Measurements from ENCODE around the gene SMG6. TPM values are rescaled to one million over a fixed set of nuclear protein-coding genes. Genes with fewer than 3 reads are reported as not detected.
A peak's percentile ranks its signal among the peaks of the same experiment; 100 is the strongest.

SMG6 gene
- total RNA-seq, 3 donors from 2014 or later = 24.9 to 29.3 (median 29.0) TPM

- TF ChIP-seq, protein P1, sequence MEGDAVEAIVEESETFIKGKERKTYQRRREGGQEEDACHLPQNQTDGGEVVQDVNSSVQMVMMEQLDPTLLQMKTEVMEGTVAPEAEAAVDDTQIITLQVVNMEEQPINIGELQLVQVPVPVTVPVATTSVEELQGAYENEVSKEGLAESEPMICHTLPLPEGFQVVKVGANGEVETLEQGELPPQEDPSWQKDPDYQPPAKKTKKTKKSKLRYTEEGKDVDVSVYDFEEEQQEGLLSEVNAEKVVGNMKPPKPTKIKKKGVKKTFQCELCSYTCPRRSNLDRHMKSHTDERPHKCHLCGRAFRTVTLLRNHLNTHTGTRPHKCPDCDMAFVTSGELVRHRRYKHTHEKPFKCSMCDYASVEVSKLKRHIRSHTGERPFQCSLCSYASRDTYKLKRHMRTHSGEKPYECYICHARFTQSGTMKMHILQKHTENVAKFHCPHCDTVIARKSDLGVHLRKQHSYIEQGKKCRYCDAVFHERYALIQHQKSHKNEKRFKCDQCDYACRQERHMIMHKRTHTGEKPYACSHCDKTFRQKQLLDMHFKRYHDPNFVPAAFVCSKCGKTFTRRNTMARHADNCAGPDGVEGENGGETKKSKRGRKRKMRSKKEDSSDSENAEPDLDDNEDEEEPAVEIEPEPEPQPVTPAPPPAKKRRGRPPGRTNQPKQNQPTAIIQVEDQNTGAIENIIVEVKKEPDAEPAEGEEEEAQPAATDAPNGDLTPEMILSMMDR (IDR thresholded peaks at IDR 0.05) = no peak
- no peak for TF ChIP-seq POLR2AphosphoS5 (IDR thresholded peaks at IDR 0.05)
- no peak for TF ChIP-seq POLR2A (IDR thresholded peaks at IDR 0.05)
- Histone ChIP-seq H3K9me3 (no peaks in the 10 kb centered on the region), H3K4me3 (peak overlapping the region in 1 of 3 donors; percentile 4), H3K27ac (peak overlapping the region; percentile 38 to 69), H3K27me3 (no peaks in the 10 kb centered on the region), H3K4me1 (peaks cover 7% of the 10 kb centered on the region in 2 donors), H3K36me3 (no peaks in the 10 kb centered on the region)
- intact Hi-C loops (cut with DNase I; ENCODE audit: low total_unique reads) = no loop called here
- no peak for DNase-seq (ENCODE audit: low spot score in 2 of 2)
Observed at GRCh38 chr17:2237950-2238349, 65.6 kb downstream of the SMG6 start.

DNA sequence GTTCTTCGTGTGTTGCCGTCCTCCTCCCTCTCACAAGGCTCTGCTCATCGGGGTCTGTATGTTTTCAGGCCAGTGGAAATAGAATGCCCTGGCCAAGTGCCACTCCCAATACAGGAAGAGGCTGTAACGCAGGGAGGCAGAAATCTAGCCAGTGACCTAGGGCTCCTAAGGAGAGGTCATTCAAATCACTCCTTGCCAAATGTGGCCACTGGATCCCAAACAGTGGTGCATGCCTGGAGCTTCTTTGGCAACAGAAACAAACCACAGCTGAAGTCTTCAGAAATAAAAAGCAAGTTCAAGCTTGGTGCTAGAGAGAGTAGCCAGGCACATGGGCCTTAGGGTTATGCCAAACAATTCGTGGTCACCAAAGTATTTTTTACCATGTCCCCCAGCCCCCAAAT is 66.1 kb downstream of the SMG6 start:
- intact Hi-C loops (cut with DNase I; ENCODE audit: low total_unique reads) = no loop called here

GRCh38 chr17:2235792-2236366 is 67.7 kb downstream of the SMG6 start:
- no peaks in the 10 kb centered on the region for H3K36me3 ChIP-seq
- TF ChIP-seq, protein P1 (IDR thresholded peaks at IDR 0.05) = no peak
- TF ChIP-seq POLR2AphosphoS5 (IDR thresholded peaks at IDR 0.05) = no peak
- H3K27ac ChIP-seq = peak overlapping the region; percentile 54 to 59
- no peaks in the 10 kb centered on the region for H3K9me3 ChIP-seq
- no peak for DNase-seq (ENCODE audit: low spot score in 2 of 2)
- peaks cover 7 to 13% of the 10 kb centered on the region in 2 donors for H3K4me1 ChIP-seq
- no peaks in the 10 kb centered on the region for H3K27me3 ChIP-seq
- no peak overlapping the region for H3K4me3 ChIP-seq
- intact Hi-C loops (cut with DNase I; ENCODE audit: low total_unique reads) = no loop called here

More for the DNA sequence above, 66.1 kb downstream of the SMG6 start:
- Histone ChIP-seq H3K27me3 (no peaks in the 10 kb centered on the region), H3K36me3 (no peaks in the 10 kb centered on the region), H3K4me1 (peaks cover 7% of the 10 kb centered on the region in 2 donors), H3K27ac (peak overlapping the region; percentile 38 to 69), H3K9me3 (no peaks in the 10 kb centered on the region), H3K4me3 (no peak overlapping the region)
- DNase-seq (ENCODE audit: low spot score in 2 of 2) = peak in 1 of 2 donors; percentile 44
- no peak for TF ChIP-seq POLR2A (IDR thresholded peaks at IDR 0.05)

DNA sequence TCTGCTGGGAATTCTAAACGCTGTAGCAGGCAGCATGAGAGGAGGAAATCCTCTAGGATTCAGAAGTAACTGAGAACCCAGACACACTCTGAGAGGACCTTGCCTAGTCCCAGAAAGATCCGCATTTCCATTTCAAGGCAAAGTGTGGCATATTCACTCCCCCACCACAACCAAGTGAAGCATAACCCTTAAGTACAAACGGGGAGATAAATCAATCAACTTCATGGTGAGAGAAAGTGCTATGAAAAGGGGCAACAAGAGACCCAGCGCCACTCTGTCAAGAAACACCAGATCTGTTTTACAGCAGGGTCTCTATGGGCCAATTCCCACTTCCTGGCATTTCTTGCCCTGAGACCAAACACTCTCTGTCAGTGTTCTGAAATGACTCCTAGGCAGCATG is 68.3 kb downstream of the SMG6 start:
- Histone ChIP-seq H3K9me3 (no peaks in the 10 kb centered on the region), H3K36me3 (no peaks in the 10 kb centered on the region), H3K27me3 (no peaks in the 10 kb centered on the region), H3K4me1 (peaks cover 7 to 14% of the 10 kb centered on the region in 2 donors), H3K27ac (peak overlapping the region; percentile 54 to 59), H3K4me3 (no peak overlapping the region)
- DNase-seq (ENCODE audit: low spot score in 2 of 2) = no peak
- TF ChIP-seq POLR2A (IDR thresholded peaks at IDR 0.05) (no peak), POLR2AphosphoS5 (IDR thresholded peaks at IDR 0.05) (no peak)
- TF ChIP-seq, protein P1 (IDR thresholded peaks at IDR 0.05) = no peak
- intact Hi-C loops (cut with DNase I; ENCODE audit: low total_unique reads) = no loop called here

GRCh38 chr17:2233441-2233947 is 70.1 kb downstream of the SMG6 start:
- no peaks in the 10 kb centered on the region for H3K9me3 ChIP-seq
- H3K27me3 ChIP-seq = no peaks in the 10 kb centered on the region
- peaks cover 7 to 14% of the 10 kb centered on the region in 2 donors for H3K4me1 ChIP-seq
- TF ChIP-seq POLR2AphosphoS5 (IDR thresholded peaks at IDR 0.05) = no peak
- no peak for TF ChIP-seq POLR2A (IDR thresholded peaks at IDR 0.05)
- TF ChIP-seq, protein P1 (IDR thresholded peaks at IDR 0.05) = no peak
- no peak overlapping the region for H3K4me3 ChIP-seq
- DNase-seq (ENCODE audit: low spot score in 2 of 2) = no peak
- intact Hi-C loops (cut with DNase I; ENCODE audit: low total_unique reads) = no loop called here
- H3K27ac ChIP-seq = peak overlapping the region; percentile 31 to 82
- no peaks in the 10 kb centered on the region for H3K36me3 ChIP-seq
